DMS153 (cell line): ENCODE results near the gene RAB25.

Experiments
- DNase-seq: peaks from one replicate; lab custom pipeline; 2025; lab: John Stamatoyannopoulos, UW

Gene RAB25

GRCh38 chr1:156079762-156080161, 18.8 kb downstream of the RAB25 start:
- DNase-seq, result no peak

DNA sequence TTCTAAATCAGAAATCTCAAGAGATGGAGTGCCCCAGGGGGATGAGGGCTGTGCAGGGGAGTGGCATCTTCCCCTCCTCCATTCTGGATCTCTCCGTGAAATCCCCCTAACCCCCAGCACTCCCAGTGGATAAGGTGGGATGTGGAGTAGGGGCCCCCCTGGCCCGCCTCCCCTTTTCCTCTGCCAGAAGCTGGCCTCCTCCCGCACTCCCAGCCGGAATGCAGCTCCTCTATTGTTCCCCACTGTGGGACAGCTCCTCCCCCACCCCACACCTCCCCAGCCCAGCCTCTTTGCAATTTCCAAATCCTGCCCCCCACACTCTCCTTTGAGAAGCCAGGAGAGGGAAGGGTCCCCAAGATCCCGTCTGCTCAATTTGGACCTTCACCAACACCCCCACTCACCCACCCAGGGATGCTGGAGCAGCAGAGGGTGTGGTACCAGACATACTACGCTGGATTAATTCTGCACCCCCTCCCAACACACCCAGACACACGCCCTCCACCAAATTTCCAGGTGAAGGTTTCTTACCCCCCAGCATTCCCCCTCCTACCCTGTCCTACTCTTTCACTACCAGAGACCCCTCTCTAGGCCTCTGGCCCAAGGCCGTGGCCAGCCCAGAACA, 19.4 kb downstream of the RAB25 start:
- no peak for DNase-seq

DNA sequence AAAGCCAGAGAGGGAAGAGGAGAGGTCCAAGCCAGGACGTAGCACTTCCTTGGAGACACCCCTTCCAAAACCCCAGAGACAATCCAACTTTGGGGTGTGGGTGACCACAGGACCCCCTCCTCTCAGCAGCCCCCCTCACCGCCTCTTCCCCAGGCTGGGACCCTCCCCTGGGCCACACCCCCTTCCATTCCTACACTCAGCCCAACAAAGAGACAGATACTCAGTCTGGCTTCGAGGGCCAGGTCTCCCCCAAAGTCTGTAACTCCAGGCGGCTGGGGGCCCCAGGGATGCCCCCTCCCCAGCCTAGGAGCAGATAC, 19.9 kb downstream of the RAB25 start:
- DNase-seq, result no peak

GRCh38 chr1:156081180-156081916, 20.4 kb downstream of the RAB25 start:
- no peak for DNase-seq

DNA sequence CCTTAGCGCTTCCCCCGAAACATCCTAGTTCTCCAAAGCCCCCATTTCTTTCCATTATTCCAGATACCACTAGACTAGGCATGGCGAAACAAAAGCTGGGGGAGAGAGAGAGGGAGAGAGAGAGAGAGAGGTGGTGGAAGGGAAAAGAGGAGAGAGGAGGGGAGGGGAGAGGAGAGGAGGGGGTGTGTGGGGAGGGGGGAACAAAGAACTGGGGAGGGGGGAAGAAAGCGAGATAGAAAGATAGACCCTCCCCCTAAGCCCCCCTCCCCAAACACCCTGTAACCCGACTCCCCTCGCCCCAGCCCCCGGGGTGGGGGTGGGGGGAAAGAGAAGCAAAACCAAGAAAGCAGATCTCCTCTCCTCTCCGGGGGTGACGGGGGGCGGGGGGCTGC, 21.0 kb downstream of the RAB25 start:
- DNase-seq, result no peak

DNA sequence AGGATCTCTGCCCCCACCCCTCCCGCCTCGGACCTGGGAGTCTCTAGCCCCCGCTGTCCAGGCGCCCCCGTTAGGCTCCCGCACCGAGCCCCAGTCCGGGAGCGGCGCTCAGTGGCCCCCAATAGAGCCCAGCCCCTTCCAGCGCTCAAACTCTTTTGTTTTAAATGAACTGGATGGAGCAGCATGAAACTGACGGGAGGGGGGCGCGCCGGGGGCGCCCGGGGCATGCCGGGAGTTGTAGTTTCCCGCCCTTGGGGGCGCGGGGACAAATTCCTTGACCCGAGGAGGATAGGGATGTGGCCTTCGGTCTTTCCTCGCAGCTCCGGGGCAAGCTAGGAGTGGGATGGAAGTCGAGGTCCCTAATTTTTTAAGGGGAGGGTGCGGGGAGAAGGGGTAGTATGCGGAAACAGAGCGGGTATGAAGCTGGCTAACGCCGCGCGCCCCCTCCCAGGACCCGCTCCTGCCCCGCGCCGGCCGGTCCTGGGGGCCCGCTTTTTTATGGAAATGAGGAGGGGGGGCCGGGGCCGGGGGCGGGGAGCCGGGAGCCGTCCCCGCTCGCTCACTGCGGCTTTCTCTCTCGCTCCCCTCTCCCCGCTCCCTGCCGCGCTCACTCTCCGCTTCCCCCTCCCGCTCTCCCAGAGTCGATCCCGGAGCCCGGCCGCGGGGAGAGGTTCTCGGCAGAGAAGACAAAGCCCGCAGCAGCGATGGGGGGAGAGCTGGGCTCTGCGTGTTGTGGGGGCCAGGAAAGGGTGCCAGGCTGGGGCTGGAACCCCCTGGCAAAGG, 21.5 kb downstream of the RAB25 start, which contains the start of gene MEX3A:
TSS of gene MEX3A (minus strand) at position 157 of the 783 bp plus-strand sequence. CDS start 467 bp downstream, outside the sequence.
- peak; percentile 70 for DNase-seq

GRCh38 chr1:156083800-156084790, 23.1 kb downstream of the RAB25 start:
- no peak for DNase-seq

DNA sequence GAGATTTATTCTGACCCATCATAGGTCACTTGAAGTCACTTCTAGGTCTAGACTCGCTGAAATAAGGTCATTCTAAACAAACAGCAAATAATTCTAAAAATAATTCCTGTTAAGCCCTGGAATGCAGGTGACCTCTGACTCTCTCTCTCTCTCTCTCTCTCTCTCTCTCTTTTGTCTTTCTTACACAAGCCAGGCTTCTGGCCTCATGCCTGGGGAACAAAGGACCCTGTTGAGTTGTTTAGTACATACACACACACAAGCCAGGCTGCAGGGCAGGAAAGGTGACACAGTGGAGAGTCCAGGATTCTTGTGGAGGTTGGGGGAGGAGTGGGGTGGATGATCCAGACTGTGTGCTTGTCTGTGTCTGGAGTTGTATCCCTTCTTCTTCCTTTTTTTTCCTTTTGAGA, 25.3 kb downstream of the RAB25 start:
- no peak for DNase-seq

- DNase-seq, result peak; percentile 74
Measured at GRCh38 chr1:156089704-156090103, 28.7 kb downstream of the RAB25 start.

GRCh38 chr1:156090138-156090839, 29.3 kb downstream of the RAB25 start:
- DNase-seq, result no peak

- peak; percentile 88 for DNase-seq
Measured at GRCh38 chr1:156090840-156091188, 29.9 kb downstream of the RAB25 start.

GRCh38 chr1:156091610-156092009, 30.6 kb downstream of the RAB25 start:
- no peak for DNase-seq

DNA sequence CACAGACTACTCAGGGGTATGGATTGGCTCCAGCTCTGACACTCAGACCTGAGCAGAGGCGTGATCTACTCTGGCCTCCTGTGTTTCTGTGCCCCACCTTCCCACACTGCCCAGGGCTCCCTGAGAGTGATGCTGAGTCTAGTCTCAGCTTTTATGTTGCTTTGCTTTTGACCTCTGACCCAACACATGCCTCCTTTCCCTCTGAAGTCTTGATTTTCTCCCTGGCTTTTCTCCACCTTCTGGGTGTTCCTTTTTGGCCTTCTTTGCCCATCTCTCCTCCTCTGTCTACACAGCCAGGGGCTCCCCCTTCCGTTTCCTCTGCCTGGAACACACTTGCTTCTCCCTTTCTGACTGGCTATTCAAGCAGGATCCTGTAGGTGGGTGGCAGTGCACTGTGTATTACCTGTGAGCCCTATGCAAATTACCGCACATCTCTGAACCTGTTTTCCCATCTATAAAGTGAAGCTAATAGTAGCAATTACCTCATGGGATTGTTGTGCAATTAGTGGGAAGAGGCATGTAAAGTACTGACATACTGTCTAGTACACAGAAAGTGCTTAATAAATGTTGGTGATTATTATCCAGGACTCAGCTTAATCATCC, 35.0 kb downstream of the RAB25 start:
- no peak for DNase-seq

- peak; percentile 71 for DNase-seq
Measured at GRCh38 chr1:156096640-156097391, 35.9 kb downstream of the RAB25 start.

DNA sequence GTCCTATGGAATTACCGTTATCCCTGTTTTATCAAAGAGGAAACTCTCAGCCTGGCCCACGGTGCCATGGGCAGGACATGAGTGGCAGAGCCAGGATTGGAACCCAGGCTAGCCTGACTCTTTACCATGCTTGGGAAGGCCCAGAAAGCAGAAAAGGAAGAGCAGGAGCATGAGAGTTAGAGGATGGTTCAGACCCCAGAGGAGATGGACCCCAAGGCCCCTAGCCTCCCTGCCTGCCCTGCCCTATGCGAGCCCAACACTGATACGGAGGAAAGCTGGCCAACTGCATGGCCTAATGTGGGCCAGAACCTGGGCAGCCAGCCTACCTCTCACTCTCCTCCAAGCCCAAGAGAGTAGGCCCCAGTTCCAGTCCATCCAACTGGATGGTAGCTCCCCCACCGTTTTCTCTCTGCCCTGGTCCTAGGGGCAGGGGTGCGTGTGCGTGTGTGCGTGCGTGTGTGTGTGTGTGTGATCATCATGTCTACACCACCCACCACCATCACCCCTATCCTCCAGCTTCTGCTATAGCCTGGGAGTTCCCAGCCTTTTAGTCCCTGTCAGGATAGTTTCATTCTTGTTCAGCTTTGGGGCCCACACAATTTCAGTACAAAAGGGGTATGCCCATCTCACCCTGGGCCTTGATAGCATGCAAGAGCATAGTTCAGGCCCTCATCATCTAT, 36.7 kb downstream of the RAB25 start:
- DNase-seq, result no peak

GRCh38 chr1:156098784-156099183, 37.8 kb downstream of the RAB25 start:
- DNase-seq, result no peak

GRCh38 chr1:156099282-156099681, 38.3 kb downstream of the RAB25 start:
- no peak for DNase-seq

- DNase-seq, result no peak
Measured at GRCh38 chr1:156100205-156100995, 39.4 kb downstream of the RAB25 start.

DNA sequence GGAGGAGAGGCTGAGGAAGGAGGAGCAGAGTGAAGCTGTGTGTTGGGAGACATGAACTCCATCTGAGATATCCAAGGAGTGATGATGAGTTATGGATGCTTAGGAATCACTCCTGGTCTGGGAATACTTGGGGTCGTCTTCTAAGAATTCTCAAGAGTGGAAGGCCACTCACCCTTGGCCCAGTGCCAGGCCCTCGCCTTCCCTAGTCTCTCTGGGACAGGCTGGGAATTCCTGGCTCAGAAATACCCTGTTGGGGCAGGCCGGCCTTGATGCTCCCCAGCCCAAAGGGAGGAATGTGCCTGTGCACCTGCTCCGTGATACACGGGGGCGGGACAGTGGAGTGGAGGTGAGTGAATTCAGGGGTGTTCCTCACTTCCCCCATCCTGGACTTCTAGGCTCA, 40.9 kb downstream of the RAB25 start:
- no peak for DNase-seq
